Stimulated activated CD4-positive, alpha-beta T cell treated with anti-CD3 and anti-CD28 coated beads, Interleukin-12 subunit alpha, Interleukin-12 subunit beta, amount 100 ng/mL, for 48 hours (primary cell): Measurements from ENCODE around the gene BPIFB2.
A peak's percentile ranks its signal among the peaks of the same experiment; 100 is the strongest.
"Not testable (repeated sequence)": the region's sequence is repeated elsewhere in the genome, so short reads cannot be mapped to it uniquely, and the experiment has no call there.

ENCODE experiments used
- DNase-seq, 3 donors: peaks; one replicate each; pipeline ENCODE4 v3.0.0-alpha.2; 2020; ENCODE audit warnings: low read depth in 2 of 3, low spot score in 1 of 3

The BPIFB2 gene

DNA sequence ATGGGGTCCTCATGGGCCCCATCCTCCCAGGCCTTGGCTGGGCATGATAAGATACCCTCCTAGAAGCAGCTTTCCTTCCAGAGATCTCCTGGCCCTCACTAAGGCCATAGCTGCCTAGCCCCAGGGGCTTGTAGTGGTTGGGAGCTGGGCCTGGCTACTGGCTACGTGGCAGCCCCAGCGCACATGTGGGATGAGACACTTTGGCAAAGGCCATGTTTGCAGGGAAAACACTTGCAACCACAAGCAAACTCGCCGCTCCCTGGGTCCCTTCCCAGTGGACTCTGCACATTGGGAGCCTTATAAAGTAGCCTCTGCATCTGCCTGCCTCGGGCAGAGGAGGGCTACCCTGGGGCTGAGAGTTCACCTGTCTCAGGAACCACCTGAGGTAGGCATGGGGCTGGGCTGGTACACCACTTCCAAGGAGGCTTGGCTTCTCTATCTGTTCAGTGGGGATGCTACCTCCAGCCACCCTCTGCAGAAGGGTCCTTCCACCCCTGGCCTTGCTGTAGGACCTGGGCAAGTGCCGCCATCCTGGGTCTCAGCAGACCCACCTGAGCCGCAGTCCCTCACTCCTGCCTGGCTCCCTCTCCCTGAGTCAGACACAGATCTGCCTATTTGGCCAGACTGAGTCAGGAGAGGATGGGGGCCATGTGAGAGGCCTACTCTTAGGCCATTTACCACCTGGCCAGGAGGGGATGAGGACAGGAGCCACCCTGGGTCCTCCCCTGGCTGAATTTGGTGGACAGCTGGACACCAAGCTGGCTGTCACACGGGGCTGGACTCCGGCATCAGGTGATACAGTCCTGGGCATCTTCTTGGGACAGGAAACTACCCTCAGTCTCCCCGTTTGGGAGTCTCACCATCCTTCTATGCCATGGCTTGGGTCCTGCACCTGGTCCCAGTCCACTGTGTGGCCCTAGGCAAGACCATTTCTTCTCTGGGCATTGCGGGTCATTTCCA is at the start of gene BPIFB2:
BPIFB2 (plus strand) TSS at position 329 of the 960 bp plus-strand sequence. CDS start 871 bp downstream, outside the sequence.
- no peak for DNase-seq

DNA sequence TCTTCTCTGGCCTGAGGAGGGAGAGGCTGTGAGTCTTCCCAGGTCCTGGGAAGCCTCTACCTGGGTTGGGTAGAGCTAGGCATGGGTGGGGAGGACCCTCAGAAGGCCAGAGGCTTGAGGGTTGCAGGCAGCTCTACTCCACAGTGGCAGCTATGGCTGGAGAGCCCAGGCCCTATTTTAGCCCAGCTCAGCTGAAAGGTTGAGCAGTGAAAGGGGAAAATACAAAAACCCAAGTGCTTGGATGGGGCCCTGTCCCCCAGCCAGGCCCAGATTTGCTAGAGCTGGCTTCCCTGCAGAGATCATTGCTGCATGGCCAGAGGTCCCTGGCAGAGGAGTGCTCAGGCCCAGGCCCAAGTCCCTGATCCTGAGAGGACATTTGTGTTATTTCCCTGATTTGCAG is 48.9 kb upstream of the BPIFB2 start:
- DNase-seq, result no peak

GRCh38 chr20:32959351-32960221 is 47.9 kb upstream of the BPIFB2 start:
- DNase-seq, result no peak

- no peak for DNase-seq
Observed at GRCh38 chr20:32960222-32960518, 47.3 kb upstream of the BPIFB2 start.

- no peak for DNase-seq
Observed at GRCh38 chr20:32960849-32961731, 46.4 kb upstream of the BPIFB2 start.

GRCh38 chr20:32962053-32962452 is 45.5 kb upstream of the BPIFB2 start:
- no peak for DNase-seq

- not testable (repeated sequence) for DNase-seq
Observed at GRCh38 chr20:32962646-32963045, 44.9 kb upstream of the BPIFB2 start.

DNA sequence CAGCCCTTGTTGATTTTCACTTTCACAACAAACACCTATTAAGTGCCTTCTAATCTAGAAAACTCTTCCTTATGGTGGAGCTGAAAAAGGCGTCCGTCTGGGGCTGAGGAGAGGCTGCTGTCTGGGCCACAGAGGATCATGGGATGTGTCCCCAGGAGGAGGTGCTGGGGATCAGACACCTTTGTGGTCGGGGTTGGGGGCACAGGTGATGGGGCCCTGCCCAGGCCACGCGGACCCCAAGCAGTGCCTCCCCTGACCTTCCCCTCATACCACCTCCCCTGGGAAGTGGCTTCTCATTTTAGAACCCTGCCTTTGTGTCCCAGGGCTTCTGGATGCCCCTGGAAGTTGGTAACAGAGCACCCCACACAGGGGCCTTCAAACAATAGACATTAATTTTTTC is 44.3 kb upstream of the BPIFB2 start:
- no peak for DNase-seq

GRCh38 chr20:32964575-32964974 is 42.9 kb upstream of the BPIFB2 start:
- DNase-seq, result no peak

DNA sequence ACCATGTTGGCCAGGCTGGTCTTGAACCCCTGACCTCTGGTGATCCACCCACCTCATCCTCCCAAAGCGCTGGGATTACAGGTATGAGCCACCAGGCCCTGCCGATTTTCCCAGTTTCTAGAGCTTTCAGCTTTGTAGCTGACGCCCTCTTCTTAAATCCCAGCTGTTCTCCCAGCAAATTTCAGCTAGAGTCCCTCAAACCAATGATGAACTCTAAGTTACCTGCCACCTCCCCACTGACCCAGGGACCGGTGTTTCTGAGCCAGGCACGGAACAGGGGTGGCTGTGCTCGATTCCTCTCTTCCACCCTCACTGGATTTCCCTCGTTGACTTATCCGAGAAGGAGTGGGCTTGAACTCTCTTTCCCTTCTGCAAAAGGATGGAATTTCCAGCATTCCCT is 42.4 kb upstream of the BPIFB2 start:
- DNase-seq, result no peak

DNA sequence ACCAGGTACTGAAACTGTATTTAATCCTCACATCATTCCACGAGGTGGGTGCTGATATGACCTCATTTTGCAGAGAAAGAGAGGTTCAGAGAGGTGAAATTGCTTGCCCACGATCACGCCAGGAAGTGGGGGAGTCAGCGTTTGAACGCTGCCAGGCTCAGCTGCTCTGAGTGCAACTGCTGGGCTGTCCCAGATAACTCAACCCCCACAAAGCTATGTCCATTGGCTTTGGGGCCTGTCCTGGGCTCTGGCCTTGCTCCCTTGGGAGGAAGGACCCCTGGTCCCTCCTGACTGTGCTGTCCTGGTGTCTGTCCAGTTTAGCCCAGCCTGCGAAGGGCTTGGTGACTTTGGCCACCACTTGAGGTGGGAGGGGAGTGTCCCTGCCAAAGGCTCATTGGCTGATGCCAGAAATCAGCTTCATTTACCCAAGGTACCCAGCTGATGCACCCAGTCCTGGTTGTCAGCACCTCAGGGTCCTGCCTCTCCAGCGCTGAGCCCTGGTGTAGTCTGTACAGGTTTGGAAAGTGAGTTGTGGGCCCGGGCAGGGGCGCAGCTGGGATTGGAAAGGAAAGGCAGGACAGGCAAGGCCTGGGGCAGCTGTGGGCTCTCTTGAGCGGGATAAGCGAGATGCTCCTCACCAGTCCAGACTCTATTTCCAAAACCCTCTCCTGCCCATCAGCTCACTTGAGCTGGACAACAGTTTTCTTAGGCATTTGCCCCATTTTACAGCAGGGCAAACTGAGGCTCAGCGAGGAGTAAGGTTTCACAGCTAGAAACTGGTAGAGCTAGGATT is 41.7 kb upstream of the BPIFB2 start:
- DNase-seq, result no peak

- DNase-seq, result no peak
Observed at GRCh38 chr20:32966382-32966781, 41.1 kb upstream of the BPIFB2 start.

DNA sequence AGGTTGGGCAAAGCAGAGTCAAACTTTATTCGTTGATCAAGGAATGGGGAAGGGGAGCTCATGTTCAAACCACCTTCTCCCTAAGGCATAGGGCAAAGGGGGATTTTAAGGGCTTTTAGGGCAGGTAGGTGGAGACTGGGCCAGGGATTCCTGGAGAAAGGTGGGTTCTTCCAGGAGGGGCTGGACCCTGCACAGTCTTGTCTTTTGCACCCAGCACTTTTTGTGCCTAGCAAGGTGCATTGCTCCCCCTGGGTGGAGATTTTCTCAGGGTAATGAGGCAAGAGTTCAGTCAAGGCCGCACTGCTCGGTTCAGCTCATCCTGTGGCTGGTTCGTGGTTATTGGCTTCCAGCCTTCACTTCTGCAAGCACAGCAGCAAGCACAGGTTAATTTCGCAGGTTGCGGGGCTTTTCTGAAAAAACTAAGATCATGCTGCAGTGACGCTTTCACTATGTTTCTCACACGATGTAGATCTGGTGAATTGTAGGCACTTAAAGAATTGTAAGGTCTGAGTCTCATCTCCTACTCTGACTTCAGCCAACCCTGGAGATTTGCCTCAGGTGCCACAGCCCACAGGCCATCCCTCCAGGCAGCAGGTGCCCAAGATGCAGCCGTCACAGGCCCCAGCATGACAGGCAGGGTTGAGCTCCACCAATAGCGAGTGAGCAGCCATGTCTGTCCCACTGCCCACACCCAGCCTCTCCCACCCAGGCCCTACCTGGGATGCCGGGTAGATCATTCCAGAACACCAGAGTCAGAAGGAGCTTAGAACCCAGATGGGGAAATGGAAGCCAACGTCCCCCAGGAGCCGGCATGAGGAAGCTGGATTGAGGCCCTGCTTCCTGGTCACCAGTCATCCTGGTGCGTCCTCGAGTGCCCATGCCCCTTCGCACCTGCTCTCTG is 40.4 kb upstream of the BPIFB2 start:
- DNase-seq, result no peak

DNA sequence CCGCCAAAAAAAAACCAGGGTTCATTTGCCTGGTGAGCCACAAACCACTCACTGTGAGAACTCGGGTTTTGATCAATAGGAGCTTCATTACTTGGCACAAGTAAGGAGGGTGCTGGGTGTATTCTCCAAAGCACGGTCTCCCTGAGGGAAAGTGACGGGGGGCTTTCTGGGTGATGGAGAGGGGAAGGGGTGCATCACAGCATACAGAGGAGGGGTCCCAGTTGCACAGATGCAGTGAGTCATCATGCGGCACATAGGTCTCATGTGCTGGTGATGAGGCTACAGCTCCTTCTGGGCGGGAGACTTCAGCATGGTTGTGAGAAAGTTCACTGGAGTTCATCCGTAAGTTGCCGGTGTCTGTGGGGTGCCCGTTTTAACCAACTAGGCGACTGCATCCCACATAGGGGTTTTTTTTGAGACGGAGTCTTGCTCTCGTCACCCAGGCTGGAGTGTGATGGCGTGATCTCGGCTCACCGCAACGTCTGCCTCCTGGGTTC is 39.5 kb upstream of the BPIFB2 start:
- no peak for DNase-seq

DNA sequence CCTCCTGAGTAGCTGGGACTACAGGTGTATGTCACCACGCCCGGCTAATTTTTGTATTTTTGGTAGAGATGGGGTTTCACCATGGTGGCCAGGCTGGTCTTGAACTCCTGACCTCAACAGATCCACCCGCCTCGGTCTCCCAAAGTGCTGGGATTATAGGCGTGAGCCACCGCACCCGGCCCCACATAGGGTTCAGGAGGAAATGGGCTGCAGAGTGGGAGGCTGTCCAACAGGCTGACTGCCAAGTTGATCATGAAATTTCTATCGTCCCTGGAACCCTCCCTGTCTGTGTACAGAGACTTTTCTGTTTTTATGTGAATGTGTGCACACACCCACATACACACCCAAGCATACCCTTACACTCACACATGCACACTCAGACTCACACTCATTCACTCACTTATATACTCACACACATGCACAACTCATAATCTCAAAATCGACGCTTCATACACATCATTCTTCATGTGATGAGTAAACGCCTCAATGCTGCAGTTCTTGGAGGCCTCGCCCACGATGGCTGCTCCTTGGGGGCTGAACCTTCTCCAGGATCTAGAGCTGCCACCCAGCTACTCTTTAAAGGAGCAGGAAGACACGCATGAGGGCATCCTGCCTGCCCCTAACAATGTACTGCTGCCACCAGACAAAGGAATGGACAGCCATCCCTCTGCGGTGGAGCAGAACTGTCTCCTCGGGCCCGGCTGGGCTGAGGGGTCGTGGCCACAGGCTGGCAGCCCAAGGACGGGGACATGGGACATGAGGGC is 38.8 kb upstream of the BPIFB2 start:
- peak in 1 of 3 donors; percentile 49 for DNase-seq

DNA sequence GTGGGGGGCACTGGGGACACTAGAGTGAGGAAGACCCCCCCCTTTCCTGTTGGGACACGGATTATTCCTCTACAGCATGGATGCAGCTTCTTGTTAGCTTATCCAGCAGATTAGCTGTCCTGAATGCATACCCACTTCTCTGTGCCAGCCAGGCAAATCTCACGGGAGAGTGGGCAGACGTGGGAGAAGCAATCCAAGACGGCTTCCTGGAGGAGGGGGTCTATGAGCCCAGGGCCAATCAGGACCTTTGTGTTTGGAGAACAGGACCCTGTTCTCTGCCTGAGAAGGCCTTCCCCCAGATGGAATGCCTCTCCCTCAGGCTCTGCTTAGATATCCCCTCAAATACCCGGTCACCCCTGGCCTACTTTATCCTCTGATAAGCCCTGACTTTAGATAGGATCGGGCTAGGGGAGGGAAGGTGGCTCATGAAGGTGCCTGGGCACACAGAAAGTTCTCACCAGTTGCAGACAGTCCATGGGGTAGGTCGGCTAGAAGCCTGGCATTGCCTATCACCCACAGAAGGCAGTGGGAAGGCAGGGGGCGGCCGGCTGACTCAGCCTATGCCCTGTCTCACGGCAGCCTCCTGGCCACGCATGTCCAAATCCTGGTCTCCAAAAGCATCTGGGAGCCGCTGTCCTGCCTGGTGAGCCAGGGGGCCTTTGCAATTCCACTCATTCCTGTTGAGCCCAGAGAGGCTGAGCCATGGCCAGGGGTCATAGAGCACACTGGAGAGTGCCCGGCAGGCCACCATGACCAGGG is 38.0 kb upstream of the BPIFB2 start:
- no peak for DNase-seq

GRCh38 chr20:32970115-32970972 is 37.2 kb upstream of the BPIFB2 start:
- DNase-seq, result no peak
